GM21360 (cell line): ENCODE measurements around the gene MUSTN1.

Experiments
- ATAC-seq: cut with Tn5 transposase; IDR thresholded peaks from one replicate; pipeline ENCODE4 v1.9.1; 2021; ENCODE audit warnings: mild to moderate bottlenecking, moderate library complexity; ENCODE audit not compliant: unreplicated experiment

Gene MUSTN1

DNA sequence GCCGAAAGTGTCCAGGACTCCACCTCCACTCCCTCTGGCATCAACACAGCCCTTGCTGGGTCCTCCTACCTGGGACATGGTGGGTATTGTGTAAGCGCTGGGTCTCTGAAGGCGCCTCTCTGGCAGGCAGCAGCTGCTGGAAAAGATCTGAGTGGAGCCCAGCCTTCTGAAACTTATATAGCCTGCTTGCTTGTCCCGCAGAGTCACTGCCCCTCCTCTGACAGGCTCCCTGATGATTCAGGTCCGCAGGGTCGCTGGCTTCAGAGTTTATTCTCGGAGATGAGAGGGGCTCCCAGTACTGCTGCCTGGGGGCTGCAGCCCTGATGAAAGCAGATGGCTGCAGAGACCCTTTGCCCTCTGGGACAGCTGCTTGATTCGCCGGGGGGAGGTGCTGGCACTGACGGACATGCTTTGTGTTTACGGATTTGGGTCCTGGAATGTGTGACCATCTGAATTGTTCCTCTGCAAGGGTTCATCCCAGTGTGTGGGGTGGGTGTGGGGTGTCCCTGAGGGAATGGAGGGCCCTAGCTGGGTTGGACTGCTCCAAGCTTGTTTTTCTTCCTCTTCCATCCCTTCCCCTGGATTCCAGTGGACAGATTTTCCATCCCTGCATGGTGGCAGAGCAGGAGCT, at the start of gene MUSTN1:
MUSTN1 (minus strand) TSS at position 149 of the 631 bp plus-strand sequence; CDS start at position 78, 71 bp downstream.
- ATAC-seq = no peak

DNA sequence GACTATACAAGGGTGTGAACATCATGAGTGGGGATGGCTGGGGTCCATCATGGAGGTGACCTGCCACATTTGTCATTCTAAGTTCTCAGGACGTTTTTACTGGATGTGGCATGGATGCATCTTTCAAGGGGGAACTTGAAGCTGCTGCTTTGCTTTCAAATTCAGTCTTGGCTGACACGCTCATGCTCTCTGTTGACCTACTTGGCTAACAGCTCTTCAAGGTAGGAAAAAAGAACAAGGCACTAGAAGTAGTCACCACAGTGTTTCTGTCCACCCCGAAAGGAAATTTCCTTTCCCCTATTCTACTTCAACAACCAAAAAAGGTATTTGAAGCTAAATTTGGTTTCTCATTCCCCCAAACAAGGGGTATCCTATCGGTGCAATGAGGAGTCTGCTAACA, 47.6 kb upstream of the MUSTN1 start:
- ATAC-seq = no peak

DNA sequence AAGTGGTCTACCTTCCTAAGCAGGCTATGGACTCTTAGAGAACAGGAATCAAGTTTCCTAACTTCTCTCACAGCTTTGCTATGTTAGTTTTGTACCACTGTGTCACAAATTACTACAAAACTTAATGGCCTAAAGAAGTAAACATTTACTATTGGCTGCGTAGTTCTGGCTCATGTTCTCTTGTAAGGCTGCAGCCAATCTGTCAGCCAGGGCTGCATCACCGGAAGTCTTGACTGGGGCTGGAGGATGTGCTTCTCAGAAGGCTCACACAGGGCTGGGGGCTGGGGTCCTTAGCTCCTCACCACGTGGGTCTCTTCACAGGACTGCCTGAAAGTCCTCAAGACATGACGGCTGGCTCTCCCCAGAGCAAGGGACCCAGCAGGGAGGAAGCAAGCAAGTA, 47.1 kb upstream of the MUSTN1 start:
- ATAC-seq = no peak

DNA sequence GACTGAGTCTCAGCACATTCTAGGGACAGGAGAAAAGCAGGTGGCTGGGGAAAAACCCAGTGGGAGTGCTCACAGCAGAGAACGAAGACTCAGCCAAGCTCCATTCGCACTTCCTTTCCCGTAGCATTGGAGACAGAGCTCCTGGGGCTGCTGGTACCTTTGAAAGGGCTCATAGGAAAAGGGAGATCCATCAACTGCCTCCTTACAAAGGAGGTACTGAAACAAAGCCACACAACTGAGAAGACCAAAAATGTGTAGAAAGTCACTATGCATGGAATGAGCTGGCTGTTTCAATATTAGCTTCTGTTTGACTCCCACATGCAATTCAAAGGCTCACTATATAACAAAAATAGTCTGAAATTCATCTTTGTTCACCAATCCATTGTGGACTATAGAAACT, 45.7 kb upstream of the MUSTN1 start:
- peak; percentile 65 for ATAC-seq

DNA sequence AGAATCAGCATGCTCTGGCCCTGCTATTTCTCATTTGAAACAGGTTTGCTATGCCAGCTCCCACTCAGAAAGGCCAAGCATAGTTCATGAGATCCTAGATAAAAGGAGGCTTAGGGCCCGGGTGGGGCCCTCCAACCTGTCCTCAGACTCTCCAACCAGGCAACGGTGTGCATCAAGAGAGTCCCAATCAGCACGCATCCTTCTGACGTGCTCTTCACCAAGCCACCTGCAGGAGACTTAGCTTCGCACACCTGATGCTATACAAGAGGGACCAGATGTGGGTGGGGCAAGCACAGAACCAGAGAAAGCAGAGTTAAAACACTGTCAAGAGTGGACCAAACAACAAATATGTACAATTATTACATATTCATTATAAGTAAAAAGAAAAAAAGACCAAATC, 45.2 kb upstream of the MUSTN1 start:
- ATAC-seq = no peak

DNA sequence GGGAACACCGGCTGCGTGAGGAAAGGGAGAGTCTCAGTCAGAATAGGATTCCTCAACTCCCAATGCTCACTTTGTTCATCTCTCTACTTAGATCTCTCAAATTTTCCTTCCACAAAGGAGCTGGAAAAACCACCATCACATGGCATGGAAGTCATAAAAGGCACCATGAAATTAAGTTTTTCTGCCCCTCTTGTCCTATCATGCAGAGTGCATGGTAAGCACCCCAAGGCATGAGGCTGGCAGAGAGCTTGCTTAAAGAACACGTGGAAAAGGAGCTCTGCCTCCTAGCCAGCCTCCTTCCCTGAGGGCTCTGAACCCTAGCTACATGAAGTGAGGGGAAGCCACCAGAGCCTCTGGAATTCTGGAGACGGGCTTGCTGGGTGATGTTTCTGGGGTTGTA, 44.8 kb upstream of the MUSTN1 start:
- no peak for ATAC-seq

DNA sequence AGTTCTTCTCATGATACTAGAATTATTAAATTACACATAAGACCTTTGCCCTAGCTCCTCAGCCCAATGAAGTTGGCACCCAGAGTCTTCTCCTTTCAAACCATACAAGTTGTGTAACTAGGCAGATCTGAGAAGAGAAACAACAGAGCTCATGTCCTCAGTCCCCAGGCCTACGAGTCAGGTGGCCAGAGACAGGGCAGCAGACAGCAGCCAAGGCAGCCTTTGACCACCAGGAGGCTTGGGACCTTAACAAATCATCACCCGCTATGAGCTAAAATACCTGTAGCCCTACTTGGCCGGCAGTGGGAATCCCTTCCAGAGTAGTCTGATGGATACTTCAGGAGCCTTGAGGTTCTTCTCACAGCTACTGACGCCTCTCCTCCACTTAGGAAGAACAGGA, 44.3 kb upstream of the MUSTN1 start:
- ATAC-seq = no peak

DNA sequence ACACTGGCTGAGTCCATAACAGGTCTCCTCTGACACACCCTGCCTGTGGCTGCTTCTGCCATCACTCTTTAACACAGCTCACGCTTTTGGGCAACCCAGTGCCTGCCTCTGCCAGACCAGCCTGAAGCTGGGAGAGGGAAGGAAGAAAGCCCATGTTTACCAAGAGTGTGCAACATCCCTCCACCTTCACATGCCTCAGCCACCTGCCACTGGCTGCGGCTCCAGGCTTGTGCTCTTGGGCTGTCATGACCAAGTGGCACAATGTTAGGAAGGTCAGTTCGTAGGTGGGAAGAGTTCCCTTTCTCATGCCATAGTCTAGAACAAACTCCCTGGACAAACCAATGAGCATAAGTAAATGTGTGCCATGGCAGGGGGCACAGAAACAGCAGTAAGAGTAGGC, 42.3 kb upstream of the MUSTN1 start:
- no peak for ATAC-seq

DNA sequence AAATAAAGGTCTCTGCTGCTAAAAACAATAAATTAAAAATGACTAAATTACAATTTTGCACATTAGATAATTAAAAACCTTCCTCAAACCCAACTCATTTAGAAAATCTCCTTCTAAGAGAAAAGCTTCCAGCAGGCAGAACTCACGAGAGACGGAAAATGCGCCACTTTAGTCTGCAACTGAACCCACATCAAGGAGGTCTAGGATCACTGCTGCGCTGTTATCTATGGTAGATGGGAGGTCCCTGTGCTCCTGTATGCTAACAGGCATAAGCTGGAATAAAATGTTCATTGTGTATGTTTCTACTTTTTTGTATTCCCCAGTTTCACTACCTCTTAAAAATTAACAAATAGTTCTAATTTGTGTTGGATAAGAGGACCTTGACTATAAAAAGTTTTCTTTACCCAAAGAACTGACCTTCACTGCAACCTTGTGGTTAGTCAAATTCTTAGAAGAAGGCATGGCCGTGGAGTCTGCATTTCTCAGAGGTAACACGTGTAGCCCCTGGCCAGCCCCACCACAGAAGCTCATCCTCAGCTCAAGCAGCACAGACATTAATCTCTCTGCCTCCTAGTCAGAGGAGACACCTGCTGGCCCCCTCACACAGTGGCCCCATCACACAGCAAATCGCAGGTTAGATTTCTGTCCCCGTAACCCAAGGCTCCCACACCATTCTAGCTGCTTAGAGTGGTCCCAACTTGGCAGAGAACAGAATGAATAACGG, 40.2 kb upstream of the MUSTN1 start:
- no peak for ATAC-seq

DNA sequence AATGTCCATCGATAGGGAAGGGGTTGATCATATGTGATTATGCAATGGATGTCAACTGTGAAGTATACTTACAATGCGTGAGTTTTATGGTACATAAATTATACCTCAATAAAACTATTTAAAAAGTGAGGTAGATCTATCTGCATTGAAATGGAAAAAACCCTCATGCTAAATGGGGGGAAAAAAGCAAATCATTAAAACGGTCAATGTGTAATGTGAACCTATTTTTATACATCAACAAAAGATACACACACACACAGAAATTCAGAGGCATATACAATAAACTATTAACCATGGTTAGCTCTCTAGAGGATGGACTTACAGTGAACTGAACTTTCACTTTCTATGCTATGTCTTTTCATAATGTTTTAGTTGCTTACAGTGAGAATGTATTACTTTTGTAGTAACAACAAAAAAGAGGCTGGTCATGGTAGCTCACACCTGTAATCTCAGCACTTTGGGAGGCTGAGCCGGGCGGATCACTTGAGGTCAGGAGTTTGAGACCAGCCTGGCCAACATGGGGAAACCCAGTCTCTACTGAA, 39.4 kb upstream of the MUSTN1 start:
- ATAC-seq = no peak

DNA sequence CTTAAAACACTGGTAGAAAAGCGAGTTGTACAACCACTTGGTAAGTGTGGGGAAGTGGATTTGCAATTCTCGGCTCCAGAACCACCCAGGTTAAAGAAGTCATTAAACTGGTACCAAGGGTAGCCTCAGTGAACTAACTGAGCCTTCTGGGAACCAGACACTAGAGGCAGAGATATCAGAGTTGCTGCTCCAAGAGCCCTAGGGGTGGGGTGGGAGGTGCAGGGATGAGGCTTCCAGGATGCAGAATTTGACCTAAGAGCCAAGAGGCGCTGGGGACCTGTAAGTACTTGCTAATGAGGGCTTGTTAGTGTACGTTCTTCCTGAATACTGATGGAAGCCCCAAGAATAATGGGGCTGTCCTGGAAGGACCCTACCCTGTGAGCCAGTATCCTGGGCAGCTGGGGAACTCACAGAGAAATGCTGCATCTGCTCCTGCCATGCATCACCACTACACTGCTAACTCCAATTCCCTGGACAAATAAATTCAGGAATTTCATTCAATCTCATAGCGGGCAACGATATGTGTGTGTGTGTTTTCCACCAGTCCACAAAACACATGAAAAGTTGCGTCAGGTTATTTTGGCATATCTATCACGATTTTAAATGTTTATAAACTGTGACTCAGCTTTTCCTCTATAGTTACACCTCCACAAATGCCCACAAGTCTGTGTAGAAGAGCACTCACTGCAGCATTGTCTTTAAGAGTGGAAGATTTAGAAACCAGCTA, 38.8 kb upstream of the MUSTN1 start:
- no peak for ATAC-seq

DNA sequence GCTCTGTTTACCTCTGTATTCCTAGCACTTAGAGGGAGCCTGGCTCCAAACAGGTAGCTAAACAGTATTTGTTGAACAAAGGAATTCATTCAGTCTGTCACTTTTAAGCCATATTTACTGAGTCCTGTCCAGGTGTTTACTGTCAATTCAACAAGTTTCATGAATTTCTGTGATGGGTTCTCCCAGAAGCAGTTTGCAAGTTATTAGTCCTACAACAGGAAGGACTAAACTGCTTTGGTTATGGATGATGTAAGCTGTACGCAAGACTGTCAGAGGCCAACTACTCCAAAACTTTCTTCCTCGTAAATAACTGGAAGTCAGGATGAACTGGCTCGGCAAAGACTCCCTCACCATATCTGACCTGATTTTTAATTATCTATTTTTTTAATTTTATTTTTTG, 37.4 kb upstream of the MUSTN1 start:
- ATAC-seq = no peak

DNA sequence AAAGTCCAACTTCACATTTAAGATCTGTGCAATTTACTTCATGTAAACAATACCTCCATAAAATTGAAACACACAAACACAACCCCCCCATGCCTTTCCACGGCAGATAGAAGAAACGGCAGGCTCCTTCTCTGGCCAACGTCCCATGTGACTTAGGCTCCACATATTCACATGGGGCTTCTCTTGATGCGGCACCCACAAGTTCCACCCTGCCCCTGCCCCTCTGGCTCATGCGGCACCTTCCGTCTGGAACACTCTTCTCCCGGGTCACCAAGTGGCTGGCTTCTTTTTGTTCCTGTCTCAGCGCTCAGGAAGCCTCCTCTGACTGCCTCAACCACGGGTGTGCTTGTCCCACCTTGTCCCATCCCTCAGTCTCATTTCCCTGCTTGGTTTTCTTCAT, 36.9 kb upstream of the MUSTN1 start:
- no peak for ATAC-seq

DNA sequence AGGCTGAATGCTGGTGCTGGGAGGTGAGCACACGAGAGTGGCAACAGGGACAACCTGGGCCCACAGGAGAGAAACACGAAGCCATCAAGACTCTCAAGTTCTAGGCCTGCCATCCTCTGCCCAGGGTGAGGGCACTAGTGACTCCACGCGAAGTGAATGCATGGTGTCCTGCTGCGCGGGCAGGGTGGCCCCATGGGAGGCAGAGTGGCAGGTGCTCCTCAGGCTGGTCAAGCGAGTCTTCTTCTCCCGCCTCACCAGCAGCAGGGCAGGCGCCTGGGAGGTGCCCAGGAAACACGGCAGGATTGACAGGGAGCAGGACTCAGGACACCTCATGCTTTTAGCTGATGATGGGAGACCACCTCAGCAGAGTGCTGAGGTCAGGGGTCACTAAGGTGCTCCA, 35.7 kb upstream of the MUSTN1 start:
- no peak for ATAC-seq

DNA sequence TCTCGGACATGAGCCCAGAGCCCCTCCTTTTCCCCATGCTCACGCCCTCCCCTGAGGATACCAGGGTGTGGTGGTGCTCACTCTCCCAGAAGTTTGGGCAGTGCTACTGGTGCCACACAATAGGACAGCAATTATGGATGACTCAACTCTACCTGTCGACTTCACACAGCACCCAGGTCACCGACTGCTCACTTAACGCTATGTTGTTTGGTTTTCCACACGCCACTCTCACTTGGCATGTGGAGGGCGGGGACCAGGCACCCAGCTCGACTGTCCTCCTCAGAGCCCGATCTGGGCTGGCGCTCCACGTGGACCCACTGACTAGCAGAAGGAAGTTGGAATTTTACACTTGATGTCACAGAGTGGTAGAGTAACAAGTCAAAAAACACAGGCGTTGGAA, 31.6 kb upstream of the MUSTN1 start:
- no peak for ATAC-seq

DNA sequence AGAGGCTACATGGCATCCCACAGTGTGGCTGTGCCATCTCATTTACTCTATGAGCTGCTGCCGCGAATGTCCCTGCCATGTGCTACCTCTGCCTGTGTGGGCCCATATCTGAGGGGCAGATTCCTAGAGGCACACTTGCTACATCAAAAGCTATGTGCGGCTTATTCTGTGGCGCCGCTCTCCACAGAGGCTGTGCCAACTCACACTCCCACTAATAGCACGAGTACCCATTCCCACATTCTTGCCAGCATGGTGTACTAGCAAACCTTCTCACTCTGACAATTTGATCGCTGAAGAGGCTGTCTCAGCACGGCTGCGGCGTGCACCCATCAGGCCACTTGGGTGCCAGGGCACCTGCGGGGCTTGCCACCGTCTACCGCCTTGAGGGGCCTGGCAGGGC, 31.2 kb upstream of the MUSTN1 start:
- ATAC-seq = no peak

DNA sequence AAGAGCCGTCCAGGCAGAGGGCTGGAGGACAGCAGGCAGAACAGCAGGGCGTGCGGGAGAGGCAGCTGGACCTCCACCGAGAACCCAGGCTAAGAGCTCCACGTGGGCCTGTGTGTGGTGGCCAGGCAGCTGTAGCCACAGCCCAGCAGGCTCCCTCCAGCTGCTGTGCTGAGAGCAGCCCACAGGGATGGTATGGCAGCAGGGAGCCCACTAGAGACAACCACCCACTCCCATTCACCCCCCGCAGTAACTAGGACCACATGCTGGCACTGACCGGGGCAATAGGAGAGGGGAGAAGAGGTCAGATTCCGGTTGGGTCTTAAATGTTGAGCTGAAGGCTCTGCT, 25.6 kb upstream of the MUSTN1 start:
- no peak for ATAC-seq

DNA sequence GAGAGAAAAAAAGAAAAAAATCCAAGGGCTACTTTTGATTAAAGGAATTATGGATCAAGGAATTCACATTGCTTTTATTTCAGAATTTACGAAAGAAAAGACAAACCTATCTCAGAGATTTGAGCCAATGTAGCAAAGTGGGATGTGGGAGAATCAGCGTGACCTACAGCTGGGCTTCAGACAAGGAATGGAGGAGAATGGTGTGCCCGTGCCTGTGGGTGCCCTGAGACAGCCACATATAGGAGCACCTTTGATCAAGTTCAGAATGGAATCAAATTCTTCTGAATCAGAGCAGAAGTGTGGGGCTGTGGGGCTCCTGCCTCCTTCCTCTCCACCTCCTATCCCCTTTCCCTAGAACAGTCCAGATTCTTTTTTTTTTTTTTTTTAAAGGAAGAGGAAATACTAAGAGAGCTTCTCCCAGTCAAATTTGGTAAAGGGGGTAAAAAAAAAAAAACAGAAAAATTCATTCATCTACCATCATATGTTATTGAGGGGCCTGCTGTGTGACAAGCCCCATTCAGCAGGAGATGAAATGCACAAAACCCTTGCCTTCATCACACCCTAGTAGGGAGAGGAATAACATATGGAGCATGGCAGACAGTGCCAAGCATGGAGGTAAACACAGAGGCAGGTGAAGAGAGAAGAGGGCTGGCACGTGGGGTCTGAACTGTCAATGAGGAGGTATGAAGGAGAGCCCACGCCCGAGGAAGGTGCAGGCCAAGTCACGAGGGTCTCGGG, 25.0 kb upstream of the MUSTN1 start:
- no peak for ATAC-seq

DNA sequence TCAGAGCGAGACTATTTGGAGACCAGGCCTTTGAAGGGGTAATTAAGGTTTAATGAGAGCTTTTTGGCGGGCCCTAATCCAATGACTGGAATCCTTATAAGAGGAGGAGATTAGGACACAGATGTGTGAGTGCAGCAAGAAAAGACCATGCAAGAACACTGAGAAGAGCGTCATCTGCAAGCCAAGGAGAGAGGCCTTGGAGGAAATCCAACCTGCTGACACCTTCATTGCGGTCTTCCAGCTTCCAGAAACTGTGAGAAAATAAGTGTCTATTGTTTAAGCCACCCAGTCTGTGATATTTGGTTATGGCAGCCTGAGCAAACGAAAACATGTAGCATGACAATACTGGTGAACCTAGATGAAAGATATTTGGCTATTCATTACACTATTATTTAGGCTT, 23.0 kb upstream of the MUSTN1 start:
- no peak for ATAC-seq

DNA sequence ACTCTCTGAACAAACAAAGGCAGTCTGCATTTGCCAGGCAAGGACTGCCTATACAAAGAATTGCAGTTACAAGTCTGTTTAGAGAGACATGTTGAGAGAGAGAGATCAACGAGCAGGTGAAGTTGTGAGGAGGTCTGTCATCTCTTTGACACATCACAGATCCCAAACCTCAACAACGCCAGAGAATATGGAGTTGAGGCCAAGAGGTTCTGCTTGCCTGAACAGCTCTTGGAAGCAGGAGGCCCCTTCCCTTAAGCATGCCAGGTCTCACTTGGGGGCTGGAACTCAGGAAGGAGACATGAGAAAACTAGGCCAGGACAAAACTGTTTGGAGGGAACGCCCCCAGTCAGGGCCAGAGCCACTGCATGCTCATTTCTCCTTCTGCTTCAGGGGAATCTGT, 22.3 kb upstream of the MUSTN1 start:
- ATAC-seq = no peak

DNA sequence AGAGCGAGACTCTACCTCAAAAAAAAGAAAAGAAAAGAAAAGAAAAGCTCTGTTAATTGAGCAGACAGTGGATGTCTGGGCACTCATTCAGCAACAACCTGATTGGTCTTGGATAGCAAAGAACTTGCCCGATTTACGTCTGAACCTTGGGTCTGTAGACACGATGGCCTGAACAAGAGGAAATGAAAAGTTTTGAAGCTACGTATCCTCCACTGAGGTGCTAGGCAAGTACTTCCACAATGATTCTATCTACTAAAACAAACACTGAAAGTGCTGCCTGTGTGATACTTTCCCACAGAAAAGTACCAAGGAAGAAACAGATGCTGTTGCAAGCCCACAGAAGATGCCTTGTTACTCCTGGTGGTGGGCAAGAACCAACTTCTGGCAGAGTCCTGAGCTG, 21.8 kb upstream of the MUSTN1 start:
- no peak for ATAC-seq
